Uterus (tissue), 2 donors: ENCODE data around the gene FDXR.

Experiments used
- CTCF ChIP-seq, 4 experiments: fragments of 200-600 bp in 2 of 4; fragments of 450-650 bp in 2 of 4; sonication (generic) in 2 of 4; IDR thresholded peaks; one replicate each; pipeline ENCODE4 v1.5.1; 2016 to 2019; ENCODE audit warnings: antibody characterized with exemption in 4 of 4, mild to moderate bottlenecking in 2 of 4, moderate library complexity in 1 of 4
- POLR2A ChIP-seq, 2 donors: fragments of 450-650 bp; IDR thresholded peaks; one replicate each; pipeline ENCODE4 v1.6.1; 2016; ENCODE audit warnings: antibody characterized with exemption in 2 of 2, mild to moderate bottlenecking in 1 of 2, moderate library complexity in 1 of 2

GRCh38 chr17:74892974-74893911 is 20.4 kb upstream of the FDXR start, which contains the start of gene FADS6:
- TF ChIP-seq CTCF (IDR thresholded peaks at IDR 0.05) (no peak), POLR2A (IDR thresholded peaks at IDR 0.05) (no peak)
